HCT116 (cell line): Measurements from ENCODE around the gene NDUFS6.

Source experiments
- ATF3 ChIP-seq: IDR thresholded peaks from 2 replicates; pipeline ENCODE4 v1.6.1; 2012
- CTCF ChIP-seq, 3 experiments: fragments of 200-600 bp in 1 of 3; sonication (generic) in 1 of 3; IDR thresholded peaks in 2 of 3; conservative IDR thresholded peaks in 1 of 3; 2 replicates each; pipeline ENCODE4 v1.5.1; 2012 to 2017; ENCODE audit warnings: low read depth in 2 of 3, low read length in 2 of 3, antibody characterized with exemption in 1 of 3, borderline replicate concordance in 1 of 3, control low read depth in 1 of 3, mild to moderate bottlenecking in 1 of 3, mixed read lengths in 1 of 3, mixed run types in 1 of 3, moderate library complexity in 1 of 3; ENCODE audit not compliant: insufficient read depth in 1 of 3
- EZH2 ChIP-seq: fragments of 200-600 bp; sonication (generic); IDR thresholded peaks from 2 replicates; pipeline ENCODE4 v1.6.1; 2017; ENCODE audit warnings: antibody characterized with exemption, mixed run types
- POLR2AphosphoS5 ChIP-seq: IDR thresholded peaks from 2 replicates; pipeline ENCODE4 v1.6.1; 2011; ENCODE audit warnings: mild to moderate bottlenecking, low read depth, low read length, moderate library complexity
- RAD21 ChIP-seq: IDR thresholded peaks from 2 replicates; pipeline ENCODE4 v1.6.1; 2012; ENCODE audit warnings: low read depth, mild to moderate bottlenecking
- REST ChIP-seq: IDR thresholded peaks from 2 replicates; pipeline ENCODE4 v1.6.1; 2012; ENCODE audit warnings: low read depth
- ZFX ChIP-seq: fragments of 450-650 bp; IDR thresholded peaks from 2 replicates; pipeline ENCODE4 v1.6.1; 2017

GRCh38 chr5:1799602-1800471 lies 1.4 kb upstream of the NDUFS6 start, which contains the start of gene MRPL36:
- TF ChIP-seq EZH2 (no peak), ATF3 (no peak), CTCF (IDR thresholded peaks at IDR 0.05 in 2 of 3, conservative IDR thresholded peaks at IDR 0.05 in 1 of 3; ENCODE audit: borderline replicate concordance in 1 of 3, insufficient read depth in 1 of 3, low read depth in 2 of 3, low read length in 2 of 3) (no peak), ZFX (peak; percentile 60), POLR2AphosphoS5 (peak; percentile 82), REST (no peak), RAD21 (no peak)
